ENCODE measurements around the gene LUZP1.

DNA sequence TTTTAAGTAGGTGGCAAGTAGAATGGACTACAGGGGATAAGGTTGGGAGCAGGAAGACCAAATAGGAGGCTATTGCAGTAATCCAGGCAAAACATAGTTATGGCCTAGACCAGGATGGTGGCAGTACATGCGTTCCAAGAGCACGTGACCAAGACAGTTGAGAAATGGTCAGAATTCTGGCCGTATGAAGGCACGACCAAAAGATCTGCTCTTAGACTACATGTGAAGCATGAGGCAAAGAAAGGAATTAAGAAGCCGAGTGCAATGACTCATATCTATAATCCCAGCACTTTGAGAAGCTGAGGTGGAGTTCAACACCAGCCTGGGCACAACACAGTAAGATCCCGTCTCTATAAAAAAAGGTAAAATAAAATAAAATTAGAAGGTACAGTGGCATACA is 71.3 kb downstream of the LUZP1 start:
- TF ChIP-seq, protein P1, sequence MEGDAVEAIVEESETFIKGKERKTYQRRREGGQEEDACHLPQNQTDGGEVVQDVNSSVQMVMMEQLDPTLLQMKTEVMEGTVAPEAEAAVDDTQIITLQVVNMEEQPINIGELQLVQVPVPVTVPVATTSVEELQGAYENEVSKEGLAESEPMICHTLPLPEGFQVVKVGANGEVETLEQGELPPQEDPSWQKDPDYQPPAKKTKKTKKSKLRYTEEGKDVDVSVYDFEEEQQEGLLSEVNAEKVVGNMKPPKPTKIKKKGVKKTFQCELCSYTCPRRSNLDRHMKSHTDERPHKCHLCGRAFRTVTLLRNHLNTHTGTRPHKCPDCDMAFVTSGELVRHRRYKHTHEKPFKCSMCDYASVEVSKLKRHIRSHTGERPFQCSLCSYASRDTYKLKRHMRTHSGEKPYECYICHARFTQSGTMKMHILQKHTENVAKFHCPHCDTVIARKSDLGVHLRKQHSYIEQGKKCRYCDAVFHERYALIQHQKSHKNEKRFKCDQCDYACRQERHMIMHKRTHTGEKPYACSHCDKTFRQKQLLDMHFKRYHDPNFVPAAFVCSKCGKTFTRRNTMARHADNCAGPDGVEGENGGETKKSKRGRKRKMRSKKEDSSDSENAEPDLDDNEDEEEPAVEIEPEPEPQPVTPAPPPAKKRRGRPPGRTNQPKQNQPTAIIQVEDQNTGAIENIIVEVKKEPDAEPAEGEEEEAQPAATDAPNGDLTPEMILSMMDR (conservative IDR thresholded peaks at IDR 0.05 in 1 of 2, IDR thresholded peaks at IDR 0.05 in 1 of 2; ENCODE audit: extremely low read depth in 1 of 2, insufficient read depth in 1 of 2, low read depth in 1 of 2, low read length in 2 of 2), result no peak
- TF ChIP-seq EZH2 (IDR thresholded peaks at IDR 0.05; ENCODE audit: borderline replicate concordance, low read length), result no peak
